Neural crest cell (in vitro differentiated cells): ENCODE data around the gene KCNJ1. TPM values are rescaled to one million over a fixed set of nuclear protein-coding genes. Genes with fewer than 3 reads are reported as not detected.

Source experiments
- DNase-seq: peaks from one replicate; pipeline ENCODE4 v3.0.0; 2021; ENCODE audit warnings: low read depth, mixed read lengths, low spot score
- H3K27ac Mint-ChIP-seq: one replicate; pipeline ENCODE4 v1.8.0; 2021; ENCODE audit warnings: mild to moderate bottlenecking, mixed read lengths; ENCODE audit not compliant: unreplicated experiment
- H3K27me3 Mint-ChIP-seq: 2 replicates; pipeline ENCODE4 v1.8.0; 2021; ENCODE audit warnings: low read depth, mild to moderate bottlenecking, mixed read lengths
- H3K36me3 Mint-ChIP-seq: 2 replicates; pipeline ENCODE4 v1.8.0; 2021; ENCODE audit warnings: low read depth, mild to moderate bottlenecking, mixed read lengths
- H3K4me1 Mint-ChIP-seq: 2 replicates; pipeline ENCODE4 v1.8.0; 2021; ENCODE audit warnings: mixed read lengths
- H3K4me3 Mint-ChIP-seq: one replicate; pipeline ENCODE4 v1.8.0; 2021; ENCODE audit warnings: mild to moderate bottlenecking, mixed read lengths
- H3K9me3 Mint-ChIP-seq: 2 replicates; pipeline ENCODE4 v1.8.0; 2021; ENCODE audit warnings: mixed read lengths
- total RNA-seq: library from RNA; stranded (reverse); gene quantifications from 2 replicates; pipeline ENCODE4 v1.2.1, GENCODE V29; 2021
- TF ChIP-seq, protein P1 (sequence below): fragments of 200-600 bp; sonication (generic); conservative IDR thresholded peaks from 2 replicates; pipeline ENCODE4 v1.5.0; 2021; ENCODE audit warnings: antibody characterized with exemption, mild to moderate bottlenecking

KCNJ1 gene
- total RNA-seq, 1 donor from 2014 or later: not detected

DNA sequence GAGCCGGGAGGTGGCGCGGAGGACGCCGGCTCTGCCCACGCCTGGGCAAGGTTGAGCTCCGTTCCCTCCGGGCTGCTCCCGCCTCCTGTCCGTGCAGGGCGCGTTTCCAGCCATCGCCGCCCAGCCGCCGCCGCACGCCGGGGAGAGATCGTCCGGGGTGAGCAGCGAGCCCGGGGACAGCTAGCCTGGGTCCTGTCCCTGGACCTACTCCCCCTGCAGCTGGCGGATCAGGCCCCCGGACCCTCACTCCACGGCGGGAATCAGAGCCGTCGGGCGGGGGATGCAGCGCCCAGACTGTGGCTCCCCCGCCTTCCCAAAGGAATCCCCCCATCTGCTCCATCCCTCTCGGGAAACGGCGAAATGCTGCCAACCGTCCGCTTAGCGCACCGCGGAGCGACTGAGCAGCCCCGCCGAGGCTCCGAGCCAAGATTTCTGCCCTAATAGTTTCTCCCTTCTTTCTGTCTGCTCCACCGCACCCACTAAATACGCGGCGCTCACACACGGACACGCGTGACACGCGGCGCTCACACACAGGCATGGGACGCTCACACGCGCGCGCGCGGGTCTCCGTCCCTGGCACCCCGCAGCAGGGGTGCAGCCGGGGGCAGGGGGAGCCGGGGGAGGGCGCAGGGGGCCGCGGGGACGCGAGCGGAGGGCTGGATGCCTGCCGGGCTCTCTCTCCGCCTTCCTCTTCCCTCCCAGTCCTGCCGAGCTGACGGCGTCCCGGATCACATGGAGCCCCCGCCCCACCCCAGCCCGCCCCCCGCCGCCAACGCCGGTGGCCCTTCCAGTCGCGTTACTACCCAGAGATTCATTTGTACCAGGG is 23.7 kb upstream of the KCNJ1 start, which contains the start of gene KCNJ5:
TSS of gene KCNJ5 (plus strand) at position 814 of the 826 bp plus-strand sequence. CDS start 19,918 bp downstream, outside the sequence.
- peaks cover 15% of the 10 kb centered on the region for H3K4me1 Mint-ChIP-seq
- peaks cover 60% of the 10 kb centered on the region for H3K27me3 Mint-ChIP-seq
- H3K36me3 Mint-ChIP-seq: no peaks in the 10 kb centered on the region
- TF ChIP-seq, protein P1, sequence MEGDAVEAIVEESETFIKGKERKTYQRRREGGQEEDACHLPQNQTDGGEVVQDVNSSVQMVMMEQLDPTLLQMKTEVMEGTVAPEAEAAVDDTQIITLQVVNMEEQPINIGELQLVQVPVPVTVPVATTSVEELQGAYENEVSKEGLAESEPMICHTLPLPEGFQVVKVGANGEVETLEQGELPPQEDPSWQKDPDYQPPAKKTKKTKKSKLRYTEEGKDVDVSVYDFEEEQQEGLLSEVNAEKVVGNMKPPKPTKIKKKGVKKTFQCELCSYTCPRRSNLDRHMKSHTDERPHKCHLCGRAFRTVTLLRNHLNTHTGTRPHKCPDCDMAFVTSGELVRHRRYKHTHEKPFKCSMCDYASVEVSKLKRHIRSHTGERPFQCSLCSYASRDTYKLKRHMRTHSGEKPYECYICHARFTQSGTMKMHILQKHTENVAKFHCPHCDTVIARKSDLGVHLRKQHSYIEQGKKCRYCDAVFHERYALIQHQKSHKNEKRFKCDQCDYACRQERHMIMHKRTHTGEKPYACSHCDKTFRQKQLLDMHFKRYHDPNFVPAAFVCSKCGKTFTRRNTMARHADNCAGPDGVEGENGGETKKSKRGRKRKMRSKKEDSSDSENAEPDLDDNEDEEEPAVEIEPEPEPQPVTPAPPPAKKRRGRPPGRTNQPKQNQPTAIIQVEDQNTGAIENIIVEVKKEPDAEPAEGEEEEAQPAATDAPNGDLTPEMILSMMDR: no peak
- H3K9me3 Mint-ChIP-seq: no peaks in the 10 kb centered on the region
- DNase-seq: peak; percentile 43
- no peak within 1 kb of the TSS for H3K27ac Mint-ChIP-seq
- peak within 1 kb of the TSS; percentile 89 for H3K4me3 Mint-ChIP-seq

GRCh38 chr11:128890216-128890542 is 23.1 kb upstream of the KCNJ1 start:
- Mint-ChIP-seq H3K27me3 (peaks cover 63% of the 10 kb centered on the region), H3K36me3 (no peaks in the 10 kb centered on the region), H3K4me1 (peaks cover 15% of the 10 kb centered on the region), H3K9me3 (no peaks in the 10 kb centered on the region), H3K4me3 (peak overlapping the region; percentile 64), H3K27ac (no peak overlapping the region)
- TF ChIP-seq, protein P1: no peak
- DNase-seq: no peak

DNA sequence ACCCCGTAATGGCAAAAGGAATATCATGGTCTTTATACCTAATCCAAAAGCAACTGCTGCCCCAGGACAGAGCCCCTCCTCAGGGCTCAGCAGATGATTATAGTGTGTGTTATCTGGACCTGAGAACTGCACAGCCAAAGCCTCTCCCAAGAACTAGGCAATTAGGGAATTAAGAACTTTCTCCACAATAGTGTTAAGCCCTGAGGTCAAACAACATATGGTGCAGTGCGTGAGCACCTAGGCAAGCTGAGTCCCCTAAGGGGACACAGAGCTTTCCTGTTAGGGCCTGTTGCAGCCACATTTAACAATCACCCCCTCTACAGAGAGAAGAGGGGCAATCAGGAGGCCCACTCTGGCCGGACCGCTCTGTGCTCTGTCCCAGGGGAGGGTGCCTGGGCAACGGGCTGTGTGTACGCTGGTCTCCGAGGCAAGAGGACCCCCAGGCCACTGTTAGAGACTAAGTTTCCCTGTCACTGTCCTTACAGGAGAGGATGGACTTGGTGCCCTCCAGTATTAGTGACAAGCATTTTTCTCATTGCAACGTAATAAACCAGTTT is 22.6 kb upstream of the KCNJ1 start:
- no peak for DNase-seq
- no peaks in the 10 kb centered on the region for H3K36me3 Mint-ChIP-seq
- peaks cover 15% of the 10 kb centered on the region for H3K4me1 Mint-ChIP-seq
- TF ChIP-seq, protein P1: no peak
- peak overlapping the region; percentile 64 for H3K4me3 Mint-ChIP-seq
- H3K9me3 Mint-ChIP-seq: no peaks in the 10 kb centered on the region
- H3K27ac Mint-ChIP-seq: no peak overlapping the region
- peaks cover 65% of the 10 kb centered on the region for H3K27me3 Mint-ChIP-seq

DNA sequence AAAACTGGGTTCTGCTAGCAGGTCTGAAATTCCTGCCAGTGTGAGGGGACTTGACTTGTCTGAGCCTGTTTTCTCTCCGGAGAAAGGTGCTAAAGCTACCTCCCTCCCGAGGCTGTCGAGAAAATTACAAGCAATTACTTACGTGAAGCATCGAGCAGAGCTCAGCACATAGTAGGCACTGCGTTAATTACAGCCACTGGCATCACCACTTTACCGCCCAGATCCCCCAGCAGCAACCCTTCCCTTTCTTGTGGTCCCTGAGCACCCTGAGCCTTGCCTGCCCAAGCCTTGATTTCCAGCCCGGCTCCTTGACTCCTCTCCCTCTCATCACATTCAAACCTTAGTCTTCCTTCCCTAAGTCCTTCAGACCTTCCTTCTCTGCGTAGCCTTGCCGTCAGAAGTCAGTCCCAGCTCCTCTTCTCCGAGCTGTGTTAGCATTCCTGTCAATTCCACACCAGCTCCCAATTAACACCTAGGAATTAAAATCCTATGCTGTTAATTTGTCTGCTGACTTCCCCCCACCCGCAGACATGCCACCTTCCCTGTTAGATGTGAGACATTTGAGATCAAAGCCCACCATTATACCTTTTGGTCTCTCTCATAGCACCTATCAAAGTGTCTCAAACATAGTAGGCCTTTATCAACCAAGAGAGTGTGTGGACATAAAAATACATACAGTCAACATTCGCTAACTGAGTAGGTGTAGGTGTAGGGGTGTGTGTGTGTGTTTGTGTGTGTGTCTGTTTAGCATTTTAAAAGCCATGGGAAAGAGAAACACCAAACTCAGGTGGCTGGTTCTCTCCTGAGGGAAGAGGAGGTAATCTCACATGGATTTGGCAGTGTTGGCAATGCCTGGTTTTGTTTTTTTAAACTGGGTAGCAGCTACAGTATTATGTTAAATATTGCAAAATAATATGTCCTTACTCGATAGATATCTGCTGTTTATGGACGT is 21.2 kb upstream of the KCNJ1 start:
- TF ChIP-seq, protein P1: no peak
- no peaks in the 10 kb centered on the region for H3K36me3 Mint-ChIP-seq
- no peak overlapping the region for H3K27ac Mint-ChIP-seq
- peaks cover 72% of the 10 kb centered on the region for H3K27me3 Mint-ChIP-seq
- H3K4me1 Mint-ChIP-seq: peaks cover 15% of the 10 kb centered on the region
- H3K9me3 Mint-ChIP-seq: no peaks in the 10 kb centered on the region
- H3K4me3 Mint-ChIP-seq: peak overlapping the region; percentile 41
- no peak for DNase-seq

- DNase-seq: no peak
- peaks cover 77% of the 10 kb centered on the region for H3K27me3 Mint-ChIP-seq
- H3K9me3 Mint-ChIP-seq: no peaks in the 10 kb centered on the region
- TF ChIP-seq, protein P1: peak; percentile 51
- H3K4me1 Mint-ChIP-seq: peaks cover 7% of the 10 kb centered on the region
- no peak overlapping the region for H3K27ac Mint-ChIP-seq
- H3K4me3 Mint-ChIP-seq: no peak overlapping the region
- H3K36me3 Mint-ChIP-seq: no peaks in the 10 kb centered on the region
Observed at GRCh38 chr11:128886406-128887124, 19.5 kb upstream of the KCNJ1 start.
